Esophagus (tissue), 2 donors: ENCODE measurements around the gene USP30. TPM values are rescaled to one million over a fixed set of nuclear protein-coding genes. Genes with fewer than 3 reads are reported as not detected.
"Not testable (repeated sequence)": the region's sequence is repeated elsewhere in the genome, so short reads cannot be mapped to it uniquely, and the experiment has no call there.

ENCODE experiments used
- H3K27ac ChIP-seq, 2 donors: one replicate each; pipeline ENCODE4 v1.5.1; 2013; ENCODE audit warnings: low read depth in 2 of 2, mild to moderate bottlenecking in 2 of 2, inconsistent platforms in 1 of 2, low read length in 1 of 2, moderate library complexity in 1 of 2
- H3K27me3 ChIP-seq, 2 donors: one replicate each; pipeline ENCODE4 v1.6.1; 2013; ENCODE audit warnings: low read length in 2 of 2, control low read depth in 1 of 2, mild to moderate bottlenecking in 1 of 2; ENCODE audit not compliant: insufficient read depth in 2 of 2, control insufficient read depth in 1 of 2
- H3K36me3 ChIP-seq, 2 donors: one replicate each; pipeline ENCODE4 v1.6.1; 2013; ENCODE audit warnings: low read length in 1 of 2; ENCODE audit not compliant: control insufficient read depth in 2 of 2, insufficient read depth in 2 of 2
- H3K4me1 ChIP-seq, 2 donors: one replicate each; pipeline ENCODE4 v1.6.1; 2013; ENCODE audit warnings: low read length in 1 of 2; ENCODE audit not compliant: control insufficient read depth in 2 of 2, insufficient read depth in 2 of 2
- H3K4me3 ChIP-seq, 2 donors: one replicate each; pipeline ENCODE4 v1.5.1; 2013; ENCODE audit warnings: low read length in 2 of 2, mild to moderate bottlenecking in 2 of 2, low read depth in 1 of 2, moderate library complexity in 1 of 2
- H3K9me3 ChIP-seq, 2 donors: one replicate each; pipeline ENCODE4 v1.6.1; 2013; ENCODE audit warnings: mild to moderate bottlenecking in 2 of 2, low read depth in 1 of 2, low read length in 1 of 2, moderate library complexity in 1 of 2; ENCODE audit not compliant: control insufficient read depth in 2 of 2, insufficient read depth in 1 of 2
- WGBS, 2 donors: extraction: QIAGEN DNeasy Blood & Tissue Kit; methylation state at CpG; one replicate each; pipeline ENCODE4 v1.1.7; 2013; 5-methylcytosine and 5-hydroxymethylcytosine counted together
- polyA plus RNA-seq, 2 donors: library from polyadenylated mRNA; stranded (reverse); fragments of 200-250 nt; gene quantifications; one replicate each; pipeline ENCODE4 v1.2.3, GENCODE V29; 2013
- donor health status: healthy with polysubstance abuse.
- donor health status: Bipolar disorder and iron deficiency.

Gene USP30
- polyA plus RNA-seq, 2 donors = 3.8 to 4.3 TPM

GRCh38 chr12:109020796-109021380 lies 31.5 kb upstream of the USP30 start, which contains the start of gene SVOP:
TSS of gene SVOP (minus strand) at chr12:109021068. CDS start at chr12:109020868, 200 bp downstream.
- H3K36me3 ChIP-seq = no peaks in the 10 kb centered on the region
- 7% methylated on average over 29 to 30 of the region's 30 CpGs for whole genome bisulfite sequencing, 2 donors
- no peaks in the 10 kb centered on the region for H3K27me3 ChIP-seq
- no peak within 1 kb of the TSS for H3K4me3 ChIP-seq
- H3K9me3 ChIP-seq = no peaks in the 10 kb centered on the region
- no peaks in the 10 kb centered on the region for H3K4me1 ChIP-seq
- H3K27ac ChIP-seq = no peak within 1 kb of the TSS

- 15 to 28% methylated on average over 1 of the region's 1 CpG for WGBS, 2 donors
- Histone ChIP-seq H3K36me3 (no peaks in the 10 kb centered on the region), H3K27ac (no peak overlapping the region), H3K4me3 (no peak overlapping the region), H3K4me1 (no peaks in the 10 kb centered on the region), H3K9me3 (no peaks in the 10 kb centered on the region), H3K27me3 (no peaks in the 10 kb centered on the region)
These were observed 24.6 kb upstream of the USP30 start for GRCh38 chr12:109027767-109028166.

- H3K27me3 ChIP-seq, H3K9me3 ChIP-seq, H3K36me3 ChIP-seq, H3K4me1 ChIP-seq, H3K4me3 ChIP-seq, H3K27ac ChIP-seq: not testable (repeated sequence)
- WGBS, 2 donors = 45 to 52% methylated on average over 3 of the region's 3 CpGs
These were observed 23.8 kb upstream of the USP30 start for GRCh38 chr12:109028624-109029023.

- no peaks in the 10 kb centered on the region for H3K27me3 ChIP-seq
- H3K4me1 ChIP-seq = no peaks in the 10 kb centered on the region
- no peaks in the 10 kb centered on the region for H3K9me3 ChIP-seq
- 53 to 71% methylated on average over 2 of the region's 2 CpGs for WGBS, 2 donors
- no peak overlapping the region for H3K27ac ChIP-seq
- H3K4me3 ChIP-seq = no peak overlapping the region
- H3K36me3 ChIP-seq = no peaks in the 10 kb centered on the region
These were observed 23.0 kb upstream of the USP30 start for GRCh38 chr12:109029411-109029810.

- no peaks in the 10 kb centered on the region for H3K4me1 ChIP-seq
- 50 to 57% methylated on average over 7 of the region's 7 CpGs for WGBS, 2 donors
- H3K4me3 ChIP-seq = no peak overlapping the region
- no peak overlapping the region for H3K27ac ChIP-seq
- no peaks in the 10 kb centered on the region for H3K27me3 ChIP-seq
- H3K36me3 ChIP-seq = no peaks in the 10 kb centered on the region
- H3K9me3 ChIP-seq = peaks cover 0 to 3% of the 10 kb centered on the region in 2 donors
These were observed 18.9 kb upstream of the USP30 start for GRCh38 chr12:109033239-109034196.

GRCh38 chr12:109036975-109037374 lies 15.4 kb upstream of the USP30 start:
- Histone ChIP-seq H3K36me3 (no peaks in the 10 kb centered on the region), H3K27ac (no peak overlapping the region), H3K27me3 (no peaks in the 10 kb centered on the region), H3K4me3 (no peak overlapping the region), H3K9me3 (peaks cover 3% of the 10 kb centered on the region in 2 donors), H3K4me1 (no peaks in the 10 kb centered on the region)
- WGBS, 2 donors = 0 to 77% methylated on average over 1 of the region's 1 CpG

GRCh38 chr12:109044241-109044640 lies 8.1 kb upstream of the USP30 start:
- H3K4me1 ChIP-seq = no peaks in the 10 kb centered on the region
- H3K4me3 ChIP-seq = no peak overlapping the region
- peaks cover 0 to 3% of the 10 kb centered on the region in 2 donors for H3K9me3 ChIP-seq
- WGBS, 2 donors = 73 to 83% methylated on average over 5 of the region's 5 CpGs
- H3K27me3 ChIP-seq = no peaks in the 10 kb centered on the region
- no peak overlapping the region for H3K27ac ChIP-seq
- H3K36me3 ChIP-seq = no peaks in the 10 kb centered on the region

- H3K27me3 ChIP-seq = no peaks in the 10 kb centered on the region
- H3K4me1 ChIP-seq = no peaks in the 10 kb centered on the region
- H3K27ac ChIP-seq = no peak overlapping the region
- H3K9me3 ChIP-seq = no peaks in the 10 kb centered on the region
- no peak overlapping the region for H3K4me3 ChIP-seq
- no peaks in the 10 kb centered on the region for H3K36me3 ChIP-seq
- 60 to 71% methylated on average over 8 of the region's 8 CpGs for WGBS, 2 donors
These were observed 5.1 kb upstream of the USP30 start for GRCh38 chr12:109047081-109047805.

- not testable (repeated sequence) for H3K27ac ChIP-seq, H3K36me3 ChIP-seq
- 74 to 82% methylated on average over 3 of the region's 3 CpGs for WGBS, 2 donors
These were observed 3.7 kb upstream of the USP30 start for GRCh38 chr12:109048706-109049105.

More at GRCh38 chr12:109048706-109049105, 3.7 kb upstream of the USP30 start:
- H3K4me1 ChIP-seq, H3K4me3 ChIP-seq, H3K27me3 ChIP-seq, H3K9me3 ChIP-seq: not testable (repeated sequence)
